Spleen (tissue), 11 donors: ENCODE data around the gene NUDT5. TPM values are rescaled to one million over a fixed set of nuclear protein-coding genes. Genes with fewer than 3 reads are reported as not detected.

Source experiments
- DNase-seq: peaks from one replicate; pipeline ENCODE4 v3.0.0-alpha.2; 2020
- H3K27ac ChIP-seq, 8 donors: fragments of 200-600 bp; sonication (generic) in 7 of 8; 1 replicate in 4 of 8; 2 replicates in 4 of 8; pipeline versions ENCODE4 v1.5.0 to v1.8.0; 2016 to 2021; ENCODE audit warnings: inconsistent platforms in 4 of 8, mild to moderate bottlenecking in 4 of 8, moderate library complexity in 1 of 8
- H3K27me3 ChIP-seq, 7 donors: fragments of 200-600 bp; sonication (generic) in 6 of 7; replicated peaks in 1 of 7; 1 replicate in 4 of 7; 2 replicates in 3 of 7; pipeline versions ENCODE4 v1.5.0 to v1.8.0; 2016 to 2021; ENCODE audit warnings: inconsistent platforms in 3 of 7, mild to moderate bottlenecking in 1 of 7
- H3K36me3 ChIP-seq, 6 donors: fragments of 200-600 bp; sonication (generic) in 5 of 6; 1 replicate in 4 of 6; 2 replicates in 2 of 6; pipeline versions ENCODE4 v1.5.0 to v1.8.0; 2016 to 2021; ENCODE audit warnings: inconsistent platforms in 2 of 6
- H3K4me1 ChIP-seq, 6 donors: fragments of 200-600 bp; sonication (generic) in 5 of 6; 1 replicate in 3 of 6; 2 replicates in 3 of 6; pipeline versions ENCODE4 v1.5.0 to v1.8.0; 2016 to 2021; ENCODE audit warnings: inconsistent platforms in 3 of 6
- H3K4me3 ChIP-seq, 8 donors: fragments of 200-600 bp; sonication (generic) in 7 of 8; 1 replicate in 4 of 8; 2 replicates in 4 of 8; pipeline versions ENCODE4 v1.5.0 to v1.8.0; 2016 to 2021; ENCODE audit warnings: inconsistent platforms in 4 of 8, mild to moderate bottlenecking in 4 of 8, moderate library complexity in 2 of 8
- H3K9me3 ChIP-seq, 8 donors: fragments of 200-600 bp; sonication (generic) in 7 of 8; 1 replicate in 4 of 8; 2 replicates in 4 of 8; pipeline versions ENCODE4 v1.5.0 to v1.8.0; 2016 to 2021; ENCODE audit warnings: inconsistent platforms in 4 of 8
- POLR2A ChIP-seq, 3 donors: fragments of 450-650 bp; IDR thresholded peaks; one replicate each; pipeline ENCODE4 v1.5.1; 2017; ENCODE audit warnings: antibody characterized with exemption in 3 of 3, mild to moderate bottlenecking in 1 of 3
- POLR2AphosphoS5 ChIP-seq, 3 donors: sonication (generic); formaldehyde crosslinking; IDR thresholded peaks; one replicate each; pipeline ENCODE4 v1.5.1; 2017; ENCODE audit warnings: antibody characterized with exemption in 3 of 3
- WGBS, 5 donors: extraction: QIAGEN DNeasy Blood & Tissue Kit in 3 of 5; methylation state at CpG; one replicate each; pipeline versions ENCODE4 v1.1.5 to v1.1.7; 2013 to 2018; 5-methylcytosine and 5-hydroxymethylcytosine counted together
- intact Hi-C: fragments of 100-400 bp; cut with DNase I; formaldehyde crosslinking; loops from one replicate; pipeline ENCODE4 v1.15.0; 2023; ENCODE audit warnings: low total_unique reads
- polyA plus RNA-seq, 3 donors: library from polyadenylated mRNA; stranded (reverse); fragments of 200-250 nt; gene quantifications; one replicate each; pipeline ENCODE4 v1.2.1, GENCODE V29; 2013
- total RNA-seq, 7 donors: library from RNA; depleted of rRNA in 3 of 7; stranded (reverse); fragments of >200 nt in 3 of 7; fragmentation: NEBNext Ultra II Directional in 4 of 7; extraction: Animal tissue kit (Norgen Biotek cat#: 25700) in 4 of 7; gene quantifications; one replicate each; pipeline versions ENCODE4 v1.1.0 to v1.2.1, GENCODE V29; 2016 to 2021
- TF ChIP-seq, protein P1 (sequence below), 11 experiments: fragments of 200-600 bp in 7 of 11; fragments of 450-650 bp in 4 of 11; sonication (generic) in 4 of 11; IDR thresholded peaks in 8 of 11; conservative IDR thresholded peaks in 3 of 11; 1 replicate in 7 of 11; 2 replicates in 4 of 11; pipeline versions ENCODE4 v1.4.0 to v1.8.0; 2016 to 2021; ENCODE audit warnings: antibody characterized with exemption in 11 of 11, inconsistent platforms in 4 of 11, mild to moderate bottlenecking in 1 of 11
- donor health status: healthy with polysubstance abuse.
- donor health status: DM: no; HTN: no; CAD: no; lungs with moderate emphysema.
- donor health status: DM: no; HTN: no; CAD: no.
- donor health status: Bipolar disorder and iron deficiency.
- donor health status: healthy.
- donor health status: DM: no; HTN: no; CAD: no.
- donor health status: DM: yes; HTN: yes; CAD: no.

NUDT5 gene
- total and polyA plus RNA-seq, 10 donors: 32.5 to 63.4 (median 41.4) TPM

DNA sequence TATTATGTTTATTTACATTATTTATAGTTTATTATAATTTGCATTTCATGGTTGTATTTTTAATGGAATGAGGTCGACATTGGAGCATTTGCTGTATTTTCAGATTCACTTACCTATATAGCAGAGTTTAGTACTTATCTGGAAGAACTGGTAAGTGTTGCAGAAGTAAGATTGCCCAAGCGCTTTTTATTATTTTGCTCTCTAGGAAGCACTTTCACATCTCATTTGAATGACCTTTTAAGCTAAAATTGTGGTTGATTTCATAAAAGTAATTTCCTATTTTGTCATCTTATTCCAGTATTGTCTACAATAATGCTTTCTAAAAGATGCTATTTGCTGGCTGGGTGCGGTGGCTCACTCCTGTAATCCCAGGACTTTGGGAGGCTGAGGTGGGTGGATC lies 37.6 kb downstream of the NUDT5 start:
- TF ChIP-seq, protein P1, sequence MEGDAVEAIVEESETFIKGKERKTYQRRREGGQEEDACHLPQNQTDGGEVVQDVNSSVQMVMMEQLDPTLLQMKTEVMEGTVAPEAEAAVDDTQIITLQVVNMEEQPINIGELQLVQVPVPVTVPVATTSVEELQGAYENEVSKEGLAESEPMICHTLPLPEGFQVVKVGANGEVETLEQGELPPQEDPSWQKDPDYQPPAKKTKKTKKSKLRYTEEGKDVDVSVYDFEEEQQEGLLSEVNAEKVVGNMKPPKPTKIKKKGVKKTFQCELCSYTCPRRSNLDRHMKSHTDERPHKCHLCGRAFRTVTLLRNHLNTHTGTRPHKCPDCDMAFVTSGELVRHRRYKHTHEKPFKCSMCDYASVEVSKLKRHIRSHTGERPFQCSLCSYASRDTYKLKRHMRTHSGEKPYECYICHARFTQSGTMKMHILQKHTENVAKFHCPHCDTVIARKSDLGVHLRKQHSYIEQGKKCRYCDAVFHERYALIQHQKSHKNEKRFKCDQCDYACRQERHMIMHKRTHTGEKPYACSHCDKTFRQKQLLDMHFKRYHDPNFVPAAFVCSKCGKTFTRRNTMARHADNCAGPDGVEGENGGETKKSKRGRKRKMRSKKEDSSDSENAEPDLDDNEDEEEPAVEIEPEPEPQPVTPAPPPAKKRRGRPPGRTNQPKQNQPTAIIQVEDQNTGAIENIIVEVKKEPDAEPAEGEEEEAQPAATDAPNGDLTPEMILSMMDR (IDR thresholded peaks at IDR 0.05 in 8 of 11, conservative IDR thresholded peaks at IDR 0.05 in 3 of 11): no peak
- no peak for TF ChIP-seq POLR2A (IDR thresholded peaks at IDR 0.05)
- no peak for TF ChIP-seq POLR2AphosphoS5 (IDR thresholded peaks at IDR 0.05)
- intact Hi-C loops: no loop called here

DNA sequence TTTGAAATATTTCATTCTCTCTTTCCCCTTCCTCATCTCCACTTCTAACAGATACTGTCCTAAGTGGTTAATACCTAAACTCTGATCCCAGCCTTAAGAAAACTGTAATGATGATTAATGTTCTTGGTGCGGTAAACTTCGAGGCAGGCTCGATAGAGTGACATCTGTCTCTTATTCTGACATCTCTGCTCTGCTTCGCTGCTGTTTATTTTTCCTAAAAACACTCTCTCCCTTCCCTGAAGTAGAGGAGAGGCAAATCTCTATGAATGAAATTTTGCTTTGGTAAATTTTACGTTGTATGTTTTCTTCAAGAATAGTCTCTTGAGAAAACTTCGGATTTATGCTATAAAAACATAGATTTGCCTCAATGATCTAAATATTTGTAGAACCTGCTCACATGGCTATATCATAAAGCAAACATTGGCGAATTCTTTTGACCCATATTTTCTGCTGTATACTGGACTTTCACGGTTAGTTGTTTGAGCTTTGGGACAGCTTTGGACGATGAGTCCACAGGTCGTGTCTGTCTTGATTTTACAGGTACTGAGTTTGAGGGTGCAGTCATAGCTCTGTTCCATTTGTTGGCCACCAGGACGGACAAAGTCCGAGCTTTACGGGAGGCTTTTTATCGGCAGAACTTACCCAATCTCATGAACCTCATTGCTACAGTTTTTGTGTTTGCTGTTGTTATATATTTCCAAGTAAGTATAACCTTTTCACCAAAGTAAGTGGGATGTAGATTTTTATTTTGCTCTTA lies 39.1 kb downstream of the NUDT5 start:
- 90 to 96% (median 94%) methylated on average over 14 of the region's 14 CpGs for WGBS, 5 donors
- H3K4me3 ChIP-seq: no peak overlapping the region
- intact Hi-C loops: no loop called here
- TF ChIP-seq, protein P1 (IDR thresholded peaks at IDR 0.05 in 8 of 11, conservative IDR thresholded peaks at IDR 0.05 in 3 of 11): no peak
- TF ChIP-seq POLR2A (IDR thresholded peaks at IDR 0.05) (no peak), POLR2AphosphoS5 (IDR thresholded peaks at IDR 0.05) (no peak)
- H3K9me3 ChIP-seq: no peaks in the 10 kb centered on the region
- no peak for DNase-seq
- H3K27me3 ChIP-seq: no peaks in the 10 kb centered on the region
- no peak overlapping the region for H3K27ac ChIP-seq
- H3K36me3 ChIP-seq: peaks cover 0 to 95% (median 34%) of the 10 kb centered on the region in 6 donors
- peaks cover 0 to 9% (median 0%) of the 10 kb centered on the region in 6 donors for H3K4me1 ChIP-seq

More for the DNA sequence above, 37.6 kb downstream of the NUDT5 start:
- H3K4me1 ChIP-seq: peaks cover 0 to 9% (median 0%) of the 10 kb centered on the region in 6 donors
- no peaks in the 10 kb centered on the region for H3K27me3 ChIP-seq
- no peaks in the 10 kb centered on the region for H3K9me3 ChIP-seq
- 53 to 85% (median 72%) methylated on average over 3 of the region's 3 CpGs for WGBS, 5 donors
- no peak overlapping the region for H3K4me3 ChIP-seq
- H3K36me3 ChIP-seq: peaks cover 0 to 95% (median 45%) of the 10 kb centered on the region in 6 donors
- no peak for DNase-seq
- no peak overlapping the region for H3K27ac ChIP-seq

DNA sequence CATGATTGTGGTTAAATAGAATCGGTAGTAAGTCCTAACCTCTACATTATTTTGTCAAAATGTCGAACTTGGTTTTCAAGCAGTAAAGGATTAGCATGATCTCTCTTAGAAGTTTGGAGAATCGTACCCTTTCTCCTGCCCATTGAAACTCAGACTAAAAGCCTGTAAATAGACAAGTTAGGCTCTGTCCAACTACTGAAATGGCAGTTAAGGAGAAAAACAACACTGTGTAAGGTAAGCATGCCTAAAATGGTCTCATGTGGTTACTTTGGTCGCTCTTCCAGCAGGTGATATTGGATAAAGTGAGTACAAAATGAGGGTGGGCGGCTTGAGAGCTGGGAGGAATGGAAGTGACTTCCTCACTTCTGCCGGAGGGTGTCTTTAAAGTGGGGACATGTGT lies 41.2 kb downstream of the NUDT5 start:
- WGBS, 5 donors: 88 to 96% (median 94%) methylated on average over 6 of the region's 6 CpGs
- Histone ChIP-seq H3K9me3 (no peaks in the 10 kb centered on the region), H3K27me3 (no peaks in the 10 kb centered on the region), H3K4me1 (peaks cover 0 to 9% (median 0%) of the 10 kb centered on the region in 6 donors), H3K36me3 (peaks cover 0 to 96% (median 28%) of the 10 kb centered on the region in 6 donors), H3K27ac (no peak overlapping the region), H3K4me3 (no peak overlapping the region)
- TF ChIP-seq POLR2AphosphoS5 (IDR thresholded peaks at IDR 0.05) (no peak), POLR2A (IDR thresholded peaks at IDR 0.05) (no peak)
- TF ChIP-seq, protein P1 (IDR thresholded peaks at IDR 0.05 in 8 of 11, conservative IDR thresholded peaks at IDR 0.05 in 3 of 11): no peak
- no peak for DNase-seq
- intact Hi-C loops: no loop called here

- H3K27me3 ChIP-seq: no peaks in the 10 kb centered on the region
- intact Hi-C loops: no loop called here
- TF ChIP-seq, protein P1 (IDR thresholded peaks at IDR 0.05 in 8 of 11, conservative IDR thresholded peaks at IDR 0.05 in 3 of 11): no peak
- TF ChIP-seq POLR2A (IDR thresholded peaks at IDR 0.05): no peak
- no peak for TF ChIP-seq POLR2AphosphoS5 (IDR thresholded peaks at IDR 0.05)
- 72 to 89% (median 80%) methylated on average over 4 of the region's 4 CpGs for WGBS, 5 donors
- DNase-seq: no peak
- H3K9me3 ChIP-seq: no peaks in the 10 kb centered on the region
- H3K27ac ChIP-seq: no peak overlapping the region
- peaks cover 0 to 95% (median 20%) of the 10 kb centered on the region in 6 donors for H3K36me3 ChIP-seq
- no peak overlapping the region for H3K4me3 ChIP-seq
- no peaks in the 10 kb centered on the region for H3K4me1 ChIP-seq
Observed at GRCh38 chr10:12150163-12150562, 45.5 kb downstream of the NUDT5 start.
